HG03060 (cell line): ENCODE results near the gene RNLS.
"Not testable (repeated sequence)": the region's sequence is repeated elsewhere in the genome, so short reads cannot be mapped to it uniquely, and the experiment has no call there.

Experiments used
- ATAC-seq: cut with Tn5 transposase; IDR thresholded peaks from one replicate; pipeline ENCODE4 v1.9.1; 2021; ENCODE audit warnings: low read depth, moderate number of reproducible peaks; ENCODE audit not compliant: unreplicated experiment

Gene RNLS

DNA sequence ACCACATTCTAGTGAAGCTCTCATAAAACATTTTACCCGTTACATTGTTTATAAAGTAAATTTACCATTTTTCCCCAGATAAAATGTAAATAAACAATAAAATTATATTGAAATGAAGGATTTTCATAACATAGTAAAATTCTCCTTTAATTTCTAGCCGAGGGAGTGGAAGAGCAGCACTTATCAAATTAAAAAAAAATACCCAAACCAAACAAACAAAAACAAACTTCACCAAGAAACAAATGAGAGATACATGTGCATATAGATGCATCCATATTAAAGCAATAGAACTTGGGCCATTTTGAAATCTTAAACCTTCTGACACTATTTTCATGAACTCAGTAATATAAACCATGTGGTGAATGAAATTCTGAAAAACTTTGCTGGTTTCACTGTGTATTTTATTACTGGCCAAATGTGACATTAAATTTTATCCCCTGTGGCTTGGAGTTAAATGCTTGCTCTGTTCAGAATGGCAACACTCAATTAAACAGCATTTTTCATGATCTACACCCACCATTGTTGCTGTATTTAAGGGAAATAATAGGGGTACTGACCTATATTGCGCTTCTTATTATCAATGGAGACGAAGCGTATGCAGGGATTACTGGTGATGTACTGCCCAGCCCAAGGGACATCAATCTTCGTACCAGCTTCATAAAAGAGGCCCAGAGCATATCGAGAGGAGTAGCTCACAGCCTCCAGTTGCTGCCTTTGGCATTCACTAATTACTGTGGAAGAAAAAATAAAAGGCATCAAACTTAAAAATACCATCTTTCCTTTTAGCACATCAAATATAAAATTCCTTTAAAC, 220.9 kb downstream of the RNLS start:
- ATAC-seq = no peak

- ATAC-seq = no peak
Observed at GRCh38 chr10:88361494-88361893, 221.6 kb downstream of the RNLS start.

GRCh38 chr10:88355750-88356149, 227.4 kb downstream of the RNLS start:
- ATAC-seq = not testable (repeated sequence)

DNA sequence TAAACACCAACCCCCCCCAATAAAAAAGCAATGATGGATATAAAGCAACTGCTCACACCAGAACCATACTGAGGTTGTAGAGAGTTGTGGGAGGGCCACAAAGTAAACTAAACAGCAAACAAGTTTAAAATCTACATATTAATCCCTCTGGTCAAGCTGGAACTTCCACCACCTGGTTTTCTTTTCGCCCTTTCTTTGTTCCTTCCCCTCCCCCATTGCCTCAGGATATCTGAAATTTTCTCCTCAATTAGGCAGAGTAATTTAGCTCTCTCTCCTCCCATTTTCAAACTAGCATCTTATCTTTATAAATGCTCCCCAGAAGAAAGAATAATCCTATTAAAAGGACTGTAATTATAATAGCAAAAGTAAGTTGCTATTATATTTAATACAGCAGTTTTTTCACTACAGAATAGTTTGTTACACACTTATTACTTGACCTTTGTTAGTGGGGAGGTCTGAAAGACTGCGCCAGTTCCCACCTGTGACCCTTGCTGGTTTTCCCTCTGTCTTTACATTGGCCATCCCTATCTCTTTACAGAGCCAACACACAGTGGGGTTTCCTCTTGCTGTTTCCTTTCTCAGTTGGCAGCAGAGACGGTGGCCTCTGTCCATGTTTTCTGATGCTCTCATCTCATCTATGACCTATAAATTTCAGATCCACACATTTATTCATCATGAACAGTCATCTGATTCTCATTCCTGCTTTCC, 235.4 kb downstream of the RNLS start:
- ATAC-seq = no peak

DNA sequence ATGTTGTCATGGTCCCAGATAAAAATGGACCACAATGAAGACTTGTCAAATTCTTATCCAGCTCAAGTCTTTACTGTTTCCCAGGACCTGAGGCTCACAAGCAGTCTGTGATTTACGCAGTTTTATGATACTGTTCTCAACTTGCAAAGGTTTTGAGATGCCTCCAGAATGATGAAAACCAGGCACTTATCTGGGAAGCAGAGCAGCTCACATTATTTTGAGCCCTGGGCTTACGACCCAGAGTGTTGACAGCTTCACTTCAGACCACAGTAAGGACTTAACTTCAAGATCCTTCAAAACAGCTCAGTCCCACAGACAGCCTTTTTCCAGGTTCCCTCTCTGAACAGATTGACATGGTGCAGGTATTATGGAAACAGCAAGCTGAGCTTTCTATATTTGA, 236.1 kb downstream of the RNLS start:
- ATAC-seq = no peak

- no peak for ATAC-seq
Observed at GRCh38 chr10:88346144-88346977, 236.8 kb downstream of the RNLS start.

DNA sequence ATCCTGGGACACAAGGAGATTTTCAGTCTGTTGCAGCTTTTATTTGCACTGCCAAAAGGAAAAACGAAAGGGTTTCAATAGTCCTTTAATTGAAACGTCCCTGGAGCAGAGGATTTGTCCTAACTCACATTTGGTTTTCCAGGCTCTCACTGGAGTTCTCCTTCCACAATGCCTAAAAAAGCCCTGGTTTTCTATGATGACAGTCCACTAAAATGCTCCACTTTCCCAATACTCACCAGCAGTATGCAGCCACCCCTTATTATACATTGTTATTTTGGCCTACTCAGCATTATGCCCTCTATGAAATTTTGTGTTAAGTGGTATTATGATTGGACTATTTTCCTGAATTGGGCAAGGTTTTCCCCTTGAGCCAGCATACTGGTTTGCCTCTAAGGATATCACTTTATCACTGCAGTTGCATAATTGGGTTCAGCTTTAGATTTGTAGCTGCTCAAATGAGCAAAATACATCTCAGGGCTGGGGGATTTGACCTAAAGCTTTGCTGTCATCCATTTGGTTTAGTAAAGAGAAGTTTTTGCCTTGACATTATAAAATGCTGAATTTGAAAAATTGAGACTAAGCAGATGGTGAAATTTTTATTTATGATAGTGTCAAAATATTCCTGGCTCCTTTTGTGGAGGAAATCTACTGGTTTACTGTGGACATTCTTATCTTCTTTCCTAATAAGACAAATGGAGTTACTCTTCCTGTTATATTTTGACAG, 239.2 kb downstream of the RNLS start:
- no peak for ATAC-seq

DNA sequence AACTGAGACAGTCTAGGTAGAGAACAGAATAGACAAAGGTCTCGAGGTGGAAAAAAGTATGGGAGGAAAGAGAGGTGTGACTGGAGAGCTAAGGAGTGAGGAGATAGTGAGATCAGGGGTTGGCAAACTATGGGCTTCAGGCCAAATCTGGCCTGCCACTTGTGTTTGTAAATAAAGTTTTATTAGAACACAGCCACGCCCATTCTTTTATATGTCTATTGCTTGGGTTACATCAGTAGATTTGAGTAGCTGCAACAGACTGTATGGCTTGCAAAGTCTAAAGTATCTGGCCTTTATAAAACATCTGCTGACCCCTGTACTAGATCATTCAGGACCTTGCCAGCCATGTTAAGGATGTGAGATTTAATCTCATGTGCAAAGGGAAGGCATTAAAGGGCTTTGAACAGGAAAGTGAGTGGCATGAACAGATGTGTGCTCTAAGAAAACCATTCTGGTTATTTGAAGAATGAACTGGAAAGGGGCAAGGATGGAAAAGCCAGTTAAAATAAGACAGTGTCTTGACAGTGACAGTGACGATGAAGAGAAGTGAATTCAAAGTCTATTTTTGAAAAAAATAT, 240.3 kb downstream of the RNLS start:
- no peak for ATAC-seq

DNA sequence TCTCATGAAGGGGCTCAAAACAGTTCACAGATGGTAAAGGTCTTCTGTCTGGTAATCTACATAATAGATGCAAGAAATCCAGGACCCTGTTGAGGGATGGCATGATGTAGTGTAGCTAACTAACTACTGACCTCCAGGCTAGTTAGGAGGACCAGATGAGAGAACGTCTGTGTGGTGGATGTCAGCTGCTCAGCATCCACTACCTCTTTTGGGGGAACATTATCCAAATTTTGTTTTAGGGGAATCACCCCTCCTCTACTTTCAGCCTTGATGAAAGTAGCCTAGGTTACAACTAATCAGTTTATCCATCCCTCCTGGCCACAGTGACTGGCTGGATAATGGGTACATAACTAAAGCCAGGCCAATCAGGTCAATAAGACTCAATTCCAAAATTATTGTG, 246.0 kb downstream of the RNLS start:
- no peak for ATAC-seq

GRCh38 chr10:88336334-88336733, 246.8 kb downstream of the RNLS start:
- ATAC-seq = no peak

GRCh38 chr10:88333248-88333630, 249.9 kb downstream of the RNLS start:
- ATAC-seq = no peak

DNA sequence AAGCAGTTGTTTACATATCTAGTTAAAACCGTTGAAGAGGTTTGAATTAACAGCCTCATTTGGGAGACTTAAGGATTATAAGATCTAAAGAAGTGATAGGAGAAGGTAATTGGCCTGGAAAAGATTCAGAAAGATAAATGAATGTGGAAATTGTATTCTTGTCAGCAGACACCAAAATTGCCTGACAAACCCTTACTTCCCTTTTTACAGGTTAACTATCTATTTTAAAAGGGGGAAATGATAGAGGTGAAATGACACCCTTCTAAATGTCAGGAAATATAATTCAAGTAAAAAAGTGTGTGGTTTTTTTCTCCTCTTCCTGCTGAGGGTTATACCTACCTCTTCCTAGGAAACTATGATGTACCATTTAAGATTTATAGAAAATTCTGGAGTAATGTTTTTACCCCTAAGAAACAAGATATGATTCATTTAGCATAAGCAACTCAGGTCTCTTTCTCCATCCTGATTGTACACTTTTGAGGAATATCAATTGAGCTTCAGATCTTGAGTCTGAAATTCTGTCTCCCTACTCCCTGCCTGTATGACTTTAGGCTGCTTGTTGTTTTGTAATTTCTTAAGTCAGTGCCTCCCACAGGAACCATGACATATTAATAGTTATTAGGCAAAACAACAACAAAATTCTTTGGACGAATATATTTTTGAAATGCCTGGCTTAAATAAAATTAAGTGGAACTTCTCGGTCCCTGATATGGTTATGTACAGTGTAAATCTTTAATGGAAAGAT, 250.4 kb downstream of the RNLS start:
- ATAC-seq = no peak

- no peak for ATAC-seq
Observed at GRCh38 chr10:88330174-88330573, 252.9 kb downstream of the RNLS start.

- ATAC-seq = no peak
Observed at GRCh38 chr10:88322324-88323063, 260.6 kb downstream of the RNLS start.

DNA sequence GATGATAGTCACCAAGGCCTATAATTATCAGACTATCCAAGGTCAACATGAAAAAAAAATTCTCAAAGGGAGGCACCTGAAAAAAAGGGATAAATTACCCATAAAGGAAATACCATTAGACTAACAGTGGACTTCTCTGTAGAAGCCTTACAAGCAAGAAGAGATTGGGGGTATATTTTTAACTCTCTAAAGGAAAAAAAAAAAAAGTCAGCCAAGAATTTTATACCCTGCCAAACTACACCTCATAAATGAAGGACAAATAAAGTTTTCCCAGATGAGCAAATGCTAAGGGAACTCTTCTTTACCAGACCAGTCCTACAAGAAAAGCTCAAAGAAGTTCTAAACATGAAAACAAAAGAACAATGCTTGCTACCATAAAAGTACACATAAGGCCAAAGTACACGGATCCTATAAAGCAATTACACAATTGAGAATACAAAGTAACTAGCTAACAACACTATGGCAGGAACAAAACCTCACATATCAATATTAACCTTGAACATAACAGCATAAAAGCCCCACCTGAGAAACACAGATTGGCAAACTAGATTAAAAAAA, 263.1 kb downstream of the RNLS start:
- no peak for ATAC-seq

DNA sequence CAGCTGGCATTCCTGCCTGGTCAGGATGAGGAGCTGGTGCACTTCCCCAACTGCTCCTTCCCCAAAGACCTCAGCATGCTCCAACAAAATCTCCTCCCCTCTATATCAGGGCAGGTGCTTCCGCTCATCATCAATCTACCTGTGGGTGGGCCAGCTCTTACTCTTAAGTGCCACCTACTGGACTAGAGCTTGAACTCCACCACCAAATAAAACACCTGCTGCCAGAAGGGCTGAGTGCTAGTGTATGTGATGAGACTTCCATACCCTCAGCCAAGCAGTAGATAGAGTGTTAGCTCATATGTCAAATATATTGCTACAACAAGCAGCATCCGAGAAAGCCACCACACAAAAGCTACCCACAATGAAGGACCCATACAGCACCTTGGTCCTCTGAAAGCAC, 264.3 kb downstream of the RNLS start:
- ATAC-seq = no peak

- ATAC-seq = no peak
Observed at GRCh38 chr10:88317099-88317498, 266.0 kb downstream of the RNLS start.

GRCh38 chr10:88316292-88316861, 266.7 kb downstream of the RNLS start:
- ATAC-seq = no peak
